8988T (cell line): Measurements from ENCODE around the gene MAGEA11.
"Not testable (repeated sequence)": the region's sequence is repeated elsewhere in the genome, so short reads cannot be mapped to it uniquely, and the experiment has no call there.

Experiments
- DNase-seq: peaks from one replicate; pipeline ENCODE4 v3.0.0; 2011

Gene MAGEA11

GRCh38 chrX:149711545-149712236, at the start of gene MAGEA11:
Gene MAGEA11, plus strand, starts transcription at chrX:149712060. Its CDS starts 1,100 bp downstream, at chrX:149713160.
- no peak for DNase-seq

- not testable (repeated sequence) for DNase-seq
These were observed 36.8 kb upstream of the MAGEA11 start for GRCh38 chrX:149675088-149675487.

GRCh38 chrX:149675554-149675953, 36.3 kb upstream of the MAGEA11 start:
- DNase-seq, result not testable (repeated sequence)

- not testable (repeated sequence) for DNase-seq
These were observed 32.6 kb upstream of the MAGEA11 start for GRCh38 chrX:149679164-149679678.

GRCh38 chrX:149681182-149681581, 30.7 kb upstream of the MAGEA11 start:
- no peak for DNase-seq

GRCh38 chrX:149682031-149682430, 29.8 kb upstream of the MAGEA11 start:
- DNase-seq, result no peak

GRCh38 chrX:149682956-149683947, 28.6 kb upstream of the MAGEA11 start:
- no peak for DNase-seq

GRCh38 chrX:149683966-149684730, 27.7 kb upstream of the MAGEA11 start:
- no peak for DNase-seq

- DNase-seq, result no peak
These were observed 23.9 kb upstream of the MAGEA11 start for GRCh38 chrX:149687991-149688390.

- DNase-seq, result no peak
These were observed 23.3 kb upstream of the MAGEA11 start for GRCh38 chrX:149688552-149688951.

GRCh38 chrX:149691794-149692193, 20.1 kb upstream of the MAGEA11 start:
- no peak for DNase-seq

- DNase-seq, result not testable (repeated sequence)
These were observed 19.1 kb upstream of the MAGEA11 start for GRCh38 chrX:149692686-149693272.

GRCh38 chrX:149699761-149700160, 12.1 kb upstream of the MAGEA11 start:
- no peak for DNase-seq

- no peak for DNase-seq
These were observed 7.2 kb upstream of the MAGEA11 start for GRCh38 chrX:149704664-149705063.

GRCh38 chrX:149707147-149707901, 4.5 kb upstream of the MAGEA11 start:
- DNase-seq, result no peak

GRCh38 chrX:149712831-149713230, 971 bp downstream of the MAGEA11 start:
- DNase-seq, result no peak

GRCh38 chrX:149713279-149714050, 1.6 kb downstream of the MAGEA11 start:
- DNase-seq, result no peak

- DNase-seq, result no peak
These were observed 3.6 kb downstream of the MAGEA11 start for GRCh38 chrX:149715468-149715867.

- DNase-seq, result no peak
These were observed 4.8 kb downstream of the MAGEA11 start for GRCh38 chrX:149716632-149717031.

GRCh38 chrX:149717803-149718202, 5.9 kb downstream of the MAGEA11 start:
- DNase-seq, result no peak

- no peak for DNase-seq
These were observed 6.9 kb downstream of the MAGEA11 start for GRCh38 chrX:149718757-149719156.
